Uterus (tissue), 4 donors: ENCODE results near the gene TANGO2. TPM values are rescaled to one million over a fixed set of nuclear protein-coding genes. Genes with fewer than 3 reads are reported as not detected.

ENCODE experiments used
- DNase-seq, 2 donors: peaks; one replicate each; pipeline ENCODE4 v3.0.0-alpha.2; 2019 to 2020
- H3K27ac ChIP-seq, 2 donors: fragments of 200-600 bp; sonication (generic); 1 replicate in 1 of 2; 2 replicates in 1 of 2; pipeline ENCODE4 v1.5.1; 2016 to 2018
- H3K27me3 ChIP-seq, 2 donors: fragments of 200-600 bp; sonication (generic); one replicate each; pipeline ENCODE4 v1.5.1; 2018 to 2019; ENCODE audit warnings: control low read depth in 1 of 2
- H3K36me3 ChIP-seq, 2 donors: fragments of 200-600 bp; sonication (generic); one replicate each; pipeline ENCODE4 v1.5.1; 2019; ENCODE audit warnings: control low read depth in 1 of 2
- H3K4me1 ChIP-seq, 2 donors: fragments of 200-600 bp; sonication (generic); one replicate each; pipeline ENCODE4 v1.5.1; 2018 to 2019; ENCODE audit warnings: control low read depth in 1 of 2
- H3K4me3 ChIP-seq, 2 donors: fragments of 200-600 bp; sonication (generic); 1 replicate in 1 of 2; 2 replicates in 1 of 2; pipeline ENCODE4 v1.5.1; 2018 to 2019; ENCODE audit warnings: mild to moderate bottlenecking in 1 of 2
- H3K9me3 ChIP-seq, 2 donors: fragments of 200-600 bp; sonication (generic); one replicate each; pipeline ENCODE4 v1.5.1; 2019; ENCODE audit warnings: control low read depth in 1 of 2
- POLR2A ChIP-seq, 2 donors: fragments of 450-650 bp; IDR thresholded peaks; one replicate each; pipeline ENCODE4 v1.6.1; 2016; ENCODE audit warnings: antibody characterized with exemption in 2 of 2, mild to moderate bottlenecking in 1 of 2, moderate library complexity in 1 of 2
- intact Hi-C: fragments of 100-400 bp; cut with DNase I; formaldehyde crosslinking; loops from one replicate; pipeline ENCODE4 v1.15.1; 2023; ENCODE audit warnings: low total_unique reads
- total RNA-seq, 4 donors: library from RNA; depleted of rRNA in 3 of 4; stranded (reverse); fragments of >200 nt in 3 of 4; gene quantifications; one replicate each; pipeline versions ENCODE4 v1.1.0 to v1.2.4, GENCODE V29; 2014 to 2023
- TF ChIP-seq, protein P1 (sequence below), 4 experiments: fragments of 200-600 bp in 2 of 4; fragments of 450-650 bp in 2 of 4; sonication (generic) in 2 of 4; IDR thresholded peaks; one replicate each; pipeline ENCODE4 v1.5.1; 2016 to 2019; ENCODE audit warnings: antibody characterized with exemption in 4 of 4, mild to moderate bottlenecking in 2 of 4, moderate library complexity in 1 of 4
- donor health status: DM: yes; HTN: yes; CAD: no.

TANGO2 gene
- total RNA-seq, 4 donors from 2014 or later = 2.8 to 25.1 (median 13.3) TPM

GRCh38 chr22:20107951-20108756 is 87.2 kb downstream of the TANGO2 start:
- no peak for DNase-seq
- H3K36me3 ChIP-seq = no peaks in the 10 kb centered on the region
- H3K4me3 ChIP-seq = no peak overlapping the region
- TF ChIP-seq, protein P1, sequence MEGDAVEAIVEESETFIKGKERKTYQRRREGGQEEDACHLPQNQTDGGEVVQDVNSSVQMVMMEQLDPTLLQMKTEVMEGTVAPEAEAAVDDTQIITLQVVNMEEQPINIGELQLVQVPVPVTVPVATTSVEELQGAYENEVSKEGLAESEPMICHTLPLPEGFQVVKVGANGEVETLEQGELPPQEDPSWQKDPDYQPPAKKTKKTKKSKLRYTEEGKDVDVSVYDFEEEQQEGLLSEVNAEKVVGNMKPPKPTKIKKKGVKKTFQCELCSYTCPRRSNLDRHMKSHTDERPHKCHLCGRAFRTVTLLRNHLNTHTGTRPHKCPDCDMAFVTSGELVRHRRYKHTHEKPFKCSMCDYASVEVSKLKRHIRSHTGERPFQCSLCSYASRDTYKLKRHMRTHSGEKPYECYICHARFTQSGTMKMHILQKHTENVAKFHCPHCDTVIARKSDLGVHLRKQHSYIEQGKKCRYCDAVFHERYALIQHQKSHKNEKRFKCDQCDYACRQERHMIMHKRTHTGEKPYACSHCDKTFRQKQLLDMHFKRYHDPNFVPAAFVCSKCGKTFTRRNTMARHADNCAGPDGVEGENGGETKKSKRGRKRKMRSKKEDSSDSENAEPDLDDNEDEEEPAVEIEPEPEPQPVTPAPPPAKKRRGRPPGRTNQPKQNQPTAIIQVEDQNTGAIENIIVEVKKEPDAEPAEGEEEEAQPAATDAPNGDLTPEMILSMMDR (IDR thresholded peaks at IDR 0.05) = no peak
- TF ChIP-seq POLR2A (IDR thresholded peaks at IDR 0.05) = no peak
- intact Hi-C loops = no loop called here
- H3K27me3 ChIP-seq = no peaks in the 10 kb centered on the region
- H3K27ac ChIP-seq = no peak overlapping the region
- H3K4me1 ChIP-seq = no peaks in the 10 kb centered on the region
- no peaks in the 10 kb centered on the region for H3K9me3 ChIP-seq

DNA sequence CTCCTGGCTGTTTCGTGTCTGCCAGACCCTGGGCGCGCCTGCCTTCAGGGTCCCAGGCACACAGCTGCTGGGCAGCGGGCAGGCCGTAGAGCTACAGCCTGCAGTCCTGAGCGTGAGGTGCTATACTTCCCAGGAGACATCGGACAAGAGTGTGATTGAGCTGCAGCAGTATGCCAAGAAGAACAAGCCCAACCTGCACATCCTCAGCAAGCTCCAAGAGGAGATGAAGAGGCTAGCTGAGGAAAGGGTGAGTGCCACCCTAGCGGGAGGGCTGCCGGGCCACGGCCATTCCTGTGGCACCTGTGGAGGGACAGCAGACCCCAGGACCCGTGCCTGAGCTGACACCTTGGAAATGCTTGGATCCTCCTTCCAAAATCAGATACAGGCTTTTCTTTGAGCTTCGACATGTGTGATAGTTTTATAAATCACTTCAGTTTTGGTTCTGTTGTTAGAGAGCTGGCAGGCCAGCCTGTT is 87.9 kb downstream of the TANGO2 start:
- intact Hi-C loops = no loop called here
- DNase-seq = no peak
- Histone ChIP-seq H3K36me3 (no peaks in the 10 kb centered on the region), H3K27ac (no peak overlapping the region), H3K4me3 (no peak overlapping the region), H3K9me3 (no peaks in the 10 kb centered on the region), H3K27me3 (no peaks in the 10 kb centered on the region), H3K4me1 (no peaks in the 10 kb centered on the region)
- TF ChIP-seq POLR2A (IDR thresholded peaks at IDR 0.05) = no peak
- TF ChIP-seq, protein P1 (IDR thresholded peaks at IDR 0.05) = no peak

GRCh38 chr22:20109411-20110358 is 88.8 kb downstream of the TANGO2 start:
- intact Hi-C loops = loop anchor here (10.0 kb wide), 1 partner anchor 135 kb away; no protein-coding TSS in a partner anchor
- no peak for DNase-seq
- Histone ChIP-seq H3K4me1 (no peaks in the 10 kb centered on the region), H3K27me3 (no peaks in the 10 kb centered on the region), H3K27ac (no peak overlapping the region), H3K9me3 (no peaks in the 10 kb centered on the region), H3K36me3 (no peaks in the 10 kb centered on the region), H3K4me3 (no peak overlapping the region)
- TF ChIP-seq, protein P1 (IDR thresholded peaks at IDR 0.05) = no peak
- TF ChIP-seq POLR2A (IDR thresholded peaks at IDR 0.05) = no peak

GRCh38 chr22:20110359-20110985 is 89.6 kb downstream of the TANGO2 start:
- H3K4me1 ChIP-seq = no peaks in the 10 kb centered on the region
- no peak overlapping the region for H3K27ac ChIP-seq
- H3K4me3 ChIP-seq = no peak overlapping the region
- DNase-seq = no peak
- intact Hi-C loops = loop anchor here (10.0 kb wide), 1 partner anchor 136 kb away; no protein-coding TSS in a partner anchor
- no peaks in the 10 kb centered on the region for H3K9me3 ChIP-seq
- no peaks in the 10 kb centered on the region for H3K36me3 ChIP-seq
- H3K27me3 ChIP-seq = no peaks in the 10 kb centered on the region
- TF ChIP-seq POLR2A (IDR thresholded peaks at IDR 0.05) = no peak
- TF ChIP-seq, protein P1 (IDR thresholded peaks at IDR 0.05) = no peak
